Dermis blood vessel endothelial cell (primary cell): Measurements from ENCODE around the gene CFLAR. TPM values are rescaled to one million over a fixed set of nuclear protein-coding genes. Genes with fewer than 3 reads are reported as not detected.
"Not testable (repeated sequence)": the region's sequence is repeated elsewhere in the genome, so short reads cannot be mapped to it uniquely, and the experiment has no call there.

Experiments
- DNase-seq: peaks from one replicate; pipeline ENCODE4 v3.0.0; 2010
- total RNA-seq: library from RNA; depleted of rRNA; stranded (reverse); fragments of >200 nt; gene quantifications from 2 replicates; pipeline ENCODE4 v1.2.3, GENCODE V29; 2014

CFLAR gene
- total RNA-seq, 1 donor from 2014 or later: 316 TPM

- DNase-seq: peak; percentile 84
Observed at GRCh38 chr2:201149064-201149820, 33.3 kb downstream of the CFLAR start.

- DNase-seq: not testable (repeated sequence)
Observed at GRCh38 chr2:201149821-201150165, 33.8 kb downstream of the CFLAR start.

- no peak for DNase-seq
Observed at GRCh38 chr2:201150454-201151020, 34.6 kb downstream of the CFLAR start.

- peak; percentile 82 for DNase-seq
Observed at GRCh38 chr2:201151127-201151981, 35.4 kb downstream of the CFLAR start.

- no peak for DNase-seq
Observed at GRCh38 chr2:201152517-201152916, 36.6 kb downstream of the CFLAR start.

GRCh38 chr2:201152999-201153815, 37.2 kb downstream of the CFLAR start:
- DNase-seq: no peak

GRCh38 chr2:201154615-201155399, 38.8 kb downstream of the CFLAR start:
- DNase-seq: no peak

- DNase-seq: no peak
Observed at GRCh38 chr2:201156036-201156435, 40.1 kb downstream of the CFLAR start.

- DNase-seq: no peak
Observed at GRCh38 chr2:201156640-201157039, 40.7 kb downstream of the CFLAR start.

GRCh38 chr2:201157694-201158093, 41.7 kb downstream of the CFLAR start:
- no peak for DNase-seq

GRCh38 chr2:201158111-201158929, 42.4 kb downstream of the CFLAR start:
- DNase-seq: peak; percentile 89

- DNase-seq: no peak
Observed at GRCh38 chr2:201164166-201164565, 48.2 kb downstream of the CFLAR start.

GRCh38 chr2:201167546-201167945, 51.6 kb downstream of the CFLAR start:
- DNase-seq: no peak

GRCh38 chr2:201168496-201168895, 52.5 kb downstream of the CFLAR start:
- not testable (repeated sequence) for DNase-seq

GRCh38 chr2:201171259-201171814, 55.4 kb downstream of the CFLAR start:
- peak; percentile 92 for DNase-seq

- no peak for DNase-seq
Observed at GRCh38 chr2:201172279-201172678, 56.3 kb downstream of the CFLAR start.

- no peak for DNase-seq
Observed at GRCh38 chr2:201174687-201175086, 58.7 kb downstream of the CFLAR start.

GRCh38 chr2:201176081-201176481, 60.1 kb downstream of the CFLAR start:
- DNase-seq: no peak

GRCh38 chr2:201180010-201180409, 64.0 kb downstream of the CFLAR start:
- no peak for DNase-seq

GRCh38 chr2:201182650-201183364, 66.8 kb downstream of the CFLAR start, which contains the start of gene CASP10:
Gene CASP10, plus strand, starts transcription at chr2:201183141. Its CDS starts 2,637 bp downstream, at chr2:201185778.
- peak; percentile 95 for DNase-seq
